ENCODE data around the gene TFDP1.

DNA sequence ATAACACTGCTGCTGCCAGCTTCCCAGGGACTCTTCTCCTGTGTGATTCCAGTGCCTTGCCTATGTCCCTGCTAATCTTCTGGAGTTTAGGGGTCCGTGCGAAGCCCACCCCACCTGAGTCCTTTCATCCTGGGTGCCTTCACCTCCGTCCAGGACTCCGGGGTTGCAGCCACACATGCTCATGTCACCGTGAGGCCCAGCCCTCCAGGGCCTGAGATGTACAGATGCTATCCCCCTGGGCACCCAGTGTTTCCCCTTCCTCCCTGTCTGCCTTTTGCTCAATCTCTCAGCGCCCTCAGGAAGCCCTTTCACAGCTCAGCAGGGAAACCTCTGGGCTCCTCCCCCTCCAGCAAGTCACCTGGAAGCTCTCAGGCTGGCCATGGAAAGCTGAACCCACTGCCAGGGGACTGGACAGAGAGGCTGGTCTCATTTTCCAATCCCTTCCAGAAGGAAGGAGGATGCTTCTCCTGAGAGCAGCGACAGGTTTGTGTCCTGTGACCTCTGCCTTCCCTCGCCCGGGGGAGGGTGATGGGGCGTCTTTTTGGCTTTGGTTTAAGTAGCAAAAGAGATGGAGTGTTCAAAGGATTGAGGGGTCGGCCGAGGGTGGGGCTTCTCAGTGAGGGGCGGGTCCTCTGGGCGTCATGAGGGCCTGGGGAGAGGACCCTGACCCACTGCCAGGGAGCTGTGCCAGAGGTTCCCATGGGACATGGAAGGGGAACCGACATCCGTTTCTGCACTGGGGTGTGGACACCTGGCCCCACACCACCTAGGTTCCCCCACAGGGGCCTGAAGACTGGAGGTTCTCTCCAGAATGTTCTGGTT is 30.8 kb upstream of the TFDP1 start:
- TF ChIP-seq, protein P1, sequence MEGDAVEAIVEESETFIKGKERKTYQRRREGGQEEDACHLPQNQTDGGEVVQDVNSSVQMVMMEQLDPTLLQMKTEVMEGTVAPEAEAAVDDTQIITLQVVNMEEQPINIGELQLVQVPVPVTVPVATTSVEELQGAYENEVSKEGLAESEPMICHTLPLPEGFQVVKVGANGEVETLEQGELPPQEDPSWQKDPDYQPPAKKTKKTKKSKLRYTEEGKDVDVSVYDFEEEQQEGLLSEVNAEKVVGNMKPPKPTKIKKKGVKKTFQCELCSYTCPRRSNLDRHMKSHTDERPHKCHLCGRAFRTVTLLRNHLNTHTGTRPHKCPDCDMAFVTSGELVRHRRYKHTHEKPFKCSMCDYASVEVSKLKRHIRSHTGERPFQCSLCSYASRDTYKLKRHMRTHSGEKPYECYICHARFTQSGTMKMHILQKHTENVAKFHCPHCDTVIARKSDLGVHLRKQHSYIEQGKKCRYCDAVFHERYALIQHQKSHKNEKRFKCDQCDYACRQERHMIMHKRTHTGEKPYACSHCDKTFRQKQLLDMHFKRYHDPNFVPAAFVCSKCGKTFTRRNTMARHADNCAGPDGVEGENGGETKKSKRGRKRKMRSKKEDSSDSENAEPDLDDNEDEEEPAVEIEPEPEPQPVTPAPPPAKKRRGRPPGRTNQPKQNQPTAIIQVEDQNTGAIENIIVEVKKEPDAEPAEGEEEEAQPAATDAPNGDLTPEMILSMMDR (IDR thresholded peaks at IDR 0.05) = no peak
- TF ChIP-seq POLR2A (IDR thresholded peaks at IDR 0.05) = no peak

Data from uterus (tissue), 2 donors.